ENCODE measurements around the gene GFOD1. TPM values are rescaled to one million over a fixed set of nuclear protein-coding genes. Genes with fewer than 3 reads are reported as not detected.
A peak's percentile ranks its signal among the peaks of the same experiment; 100 is the strongest.
"Not testable (repeated sequence)": the region's sequence is repeated elsewhere in the genome, so short reads cannot be mapped to it uniquely, and the experiment has no call there.

GFOD1 gene
- total RNA-seq, 4 donors from 2014 or later: 18.3 to 49.1 (median 29.0) TPM

DNA sequence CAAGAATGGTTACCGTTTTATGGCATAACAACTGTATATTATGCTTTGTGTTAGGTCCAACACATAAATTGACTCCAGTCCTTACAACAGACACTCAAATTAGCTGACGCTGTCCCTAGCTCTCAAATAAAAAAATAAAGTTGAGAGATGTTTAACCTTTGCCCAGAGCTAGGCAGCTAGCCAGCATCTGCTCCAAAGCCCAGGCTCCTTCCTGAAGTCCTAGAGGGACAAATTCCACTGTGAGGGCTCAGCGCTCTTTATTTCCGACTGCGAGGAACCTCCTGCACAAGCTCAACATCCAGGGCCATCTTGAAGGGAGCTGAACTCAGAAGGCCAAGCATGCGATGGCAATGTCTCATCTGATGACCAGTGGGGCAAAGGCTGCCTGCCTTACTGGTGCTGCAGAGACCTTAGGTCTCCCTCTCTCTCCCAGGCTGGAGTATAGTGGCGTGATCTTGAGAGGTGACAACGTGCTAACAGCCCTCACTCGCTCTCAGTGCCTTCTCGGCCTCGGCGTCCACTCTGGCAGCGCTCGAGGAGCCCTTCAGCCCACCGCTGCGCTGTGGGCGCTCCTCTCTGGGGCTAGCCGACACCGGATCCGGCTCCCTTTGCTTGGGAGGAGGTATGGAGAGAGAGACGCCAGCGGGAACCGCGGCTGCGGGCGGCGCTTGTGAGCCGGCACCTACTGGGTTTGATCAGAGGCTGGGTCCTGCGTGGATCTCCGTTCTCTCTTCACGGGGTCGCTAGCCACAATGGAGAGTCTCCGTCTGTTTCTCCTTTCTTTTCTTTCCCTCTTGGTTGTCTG, 24.7 kb upstream of the GFOD1 start:
- no peak for ATAC-seq
- WGBS, 2 donors (ENCODE audit: low coverage in 1 of 2): 44 to 64% methylated on average over 2 to 8 of the region's 33 CpGs
- TF ChIP-seq POLR2A (IDR thresholded peaks at IDR 0.05) (no peak), EP300 (IDR thresholded peaks at IDR 0.05) (no peak), POLR2AphosphoS5 (IDR thresholded peaks at IDR 0.05) (no peak)
- TF ChIP-seq, protein P1, sequence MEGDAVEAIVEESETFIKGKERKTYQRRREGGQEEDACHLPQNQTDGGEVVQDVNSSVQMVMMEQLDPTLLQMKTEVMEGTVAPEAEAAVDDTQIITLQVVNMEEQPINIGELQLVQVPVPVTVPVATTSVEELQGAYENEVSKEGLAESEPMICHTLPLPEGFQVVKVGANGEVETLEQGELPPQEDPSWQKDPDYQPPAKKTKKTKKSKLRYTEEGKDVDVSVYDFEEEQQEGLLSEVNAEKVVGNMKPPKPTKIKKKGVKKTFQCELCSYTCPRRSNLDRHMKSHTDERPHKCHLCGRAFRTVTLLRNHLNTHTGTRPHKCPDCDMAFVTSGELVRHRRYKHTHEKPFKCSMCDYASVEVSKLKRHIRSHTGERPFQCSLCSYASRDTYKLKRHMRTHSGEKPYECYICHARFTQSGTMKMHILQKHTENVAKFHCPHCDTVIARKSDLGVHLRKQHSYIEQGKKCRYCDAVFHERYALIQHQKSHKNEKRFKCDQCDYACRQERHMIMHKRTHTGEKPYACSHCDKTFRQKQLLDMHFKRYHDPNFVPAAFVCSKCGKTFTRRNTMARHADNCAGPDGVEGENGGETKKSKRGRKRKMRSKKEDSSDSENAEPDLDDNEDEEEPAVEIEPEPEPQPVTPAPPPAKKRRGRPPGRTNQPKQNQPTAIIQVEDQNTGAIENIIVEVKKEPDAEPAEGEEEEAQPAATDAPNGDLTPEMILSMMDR (IDR thresholded peaks at IDR 0.05): no peak

DNA sequence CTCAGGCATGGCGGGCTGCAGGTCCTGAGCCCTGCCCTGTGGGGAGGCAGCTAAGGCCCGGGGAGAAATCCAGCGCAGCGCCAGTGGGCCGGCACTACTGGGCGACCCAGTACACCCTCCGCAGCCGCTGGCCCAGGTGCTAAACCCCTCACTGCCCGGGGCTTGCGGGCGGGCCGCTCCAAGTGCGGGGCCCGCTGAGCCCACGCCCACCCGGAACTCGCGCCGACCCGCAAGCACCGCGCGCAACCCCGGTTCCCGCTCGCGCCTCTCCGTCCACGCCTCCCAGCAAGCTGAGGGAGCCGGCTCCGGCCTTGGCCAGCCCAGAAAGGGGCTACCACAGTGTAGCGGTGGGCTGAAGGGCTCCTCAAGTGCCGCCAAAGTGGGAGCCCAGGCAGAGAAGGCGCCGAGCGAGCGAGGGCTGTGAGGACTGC, 23.8 kb upstream of the GFOD1 start:
- not testable (repeated sequence) for H3K27ac ChIP-seq, H3K9me3 ChIP-seq, H3K4me3 ChIP-seq, ATAC-seq, H3K36me3 ChIP-seq, H3K27me3 ChIP-seq
- H3K4me1 ChIP-seq: peaks cover 0 to 27% (median 0%) of the 10 kb centered on the region in 3 donors
- WGBS, 2 donors (ENCODE audit: low coverage in 1 of 2): no CpG with 5 or more reads among the region's 37 CpGs

More for the DNA sequence above, 24.7 kb upstream of the GFOD1 start:
- Histone ChIP-seq H3K4me1 (peaks cover 0 to 27% (median 0%) of the 10 kb centered on the region in 3 donors), H3K4me3 (no peak overlapping the region), H3K27ac (no peak overlapping the region), H3K36me3 (no peaks in the 10 kb centered on the region), H3K27me3 (no peaks in the 10 kb centered on the region), H3K9me3 (no peaks in the 10 kb centered on the region)

DNA sequence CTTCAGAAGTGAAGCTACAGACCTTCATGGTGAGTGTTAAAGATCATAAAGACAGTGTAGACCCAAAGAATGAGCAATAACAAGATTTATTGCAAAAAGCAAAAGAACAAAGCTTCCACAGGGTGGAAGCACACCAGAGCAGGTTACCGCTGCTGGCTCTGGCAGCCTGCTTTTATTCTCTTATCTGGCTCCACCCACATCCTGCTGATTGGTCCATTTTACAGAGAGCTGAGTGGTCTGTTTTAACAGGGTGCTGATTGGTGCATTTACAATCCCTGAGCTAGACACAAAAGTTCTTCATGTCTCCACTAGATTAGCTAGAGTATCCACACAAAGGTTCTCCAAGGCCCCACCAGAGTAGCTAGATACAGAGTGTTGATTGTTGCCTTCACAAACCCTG, 23.0 kb upstream of the GFOD1 start:
- not testable (repeated sequence) for H3K27ac ChIP-seq, H3K9me3 ChIP-seq, ATAC-seq, H3K27me3 ChIP-seq, H3K4me3 ChIP-seq, H3K36me3 ChIP-seq
- 60% methylated on average over 1 of the region's 1 CpG; no CpG with 5 or more reads in 1 of the 2 donors for WGBS, 2 donors (ENCODE audit: low coverage in 1 of 2)
- peaks cover 0 to 27% (median 0%) of the 10 kb centered on the region in 3 donors for H3K4me1 ChIP-seq

DNA sequence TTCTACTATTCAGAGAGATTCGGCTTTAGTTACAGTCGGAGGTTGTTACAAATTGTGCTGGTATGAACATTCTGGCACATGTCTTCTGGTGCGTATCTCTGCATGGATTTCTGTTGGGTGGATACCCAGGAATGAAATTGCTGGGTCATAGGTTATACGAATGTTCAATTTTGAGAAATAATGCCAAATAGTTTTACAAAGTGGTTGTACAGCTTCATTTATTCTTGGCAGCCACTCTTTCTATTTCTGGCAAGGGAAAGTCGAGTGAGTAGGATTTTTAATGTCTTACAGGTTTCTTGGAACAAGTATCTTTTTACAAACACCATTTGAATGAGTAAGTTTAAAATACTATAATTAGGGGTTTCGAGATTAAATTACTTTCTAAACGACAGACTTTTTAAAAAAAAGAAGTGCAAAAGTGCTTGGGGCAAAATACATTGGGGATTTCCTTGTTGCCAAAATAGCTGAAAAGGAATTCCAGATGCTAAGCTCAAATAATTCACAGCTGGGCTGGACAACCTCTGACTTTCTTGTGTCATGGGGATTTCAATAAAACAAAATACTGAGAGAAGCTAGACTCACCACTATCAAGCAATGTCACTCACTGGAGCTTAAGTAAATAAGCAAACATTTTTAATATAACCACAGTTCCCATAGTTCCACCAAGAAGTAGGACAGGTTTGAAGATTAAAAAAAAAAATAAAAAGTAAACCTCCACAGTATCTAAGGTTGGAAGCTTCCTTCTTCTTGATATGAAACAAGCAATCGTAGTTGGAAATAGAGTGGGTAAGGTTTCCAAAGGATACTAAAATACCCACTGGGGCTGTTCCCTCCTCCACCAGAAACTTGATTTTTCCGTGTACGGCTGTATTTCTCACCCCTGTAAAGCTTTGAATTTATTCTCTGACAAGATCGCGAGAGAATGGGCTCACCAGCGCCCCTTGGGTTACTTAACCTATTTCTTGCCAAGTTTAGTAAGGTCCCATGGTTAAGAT, 21.6 kb upstream of the GFOD1 start:
- Histone ChIP-seq H3K36me3 (no peaks in the 10 kb centered on the region), H3K27ac (peak overlapping the region in 3 of 4 donors; percentile 30 to 50 (median 31)), H3K9me3 (no peaks in the 10 kb centered on the region), H3K4me1 (peaks cover 0 to 27% (median 0%) of the 10 kb centered on the region in 3 donors), H3K4me3 (no peak overlapping the region), H3K27me3 (no peaks in the 10 kb centered on the region)
- ATAC-seq: peak; percentile 60
- TF ChIP-seq POLR2AphosphoS5 (IDR thresholded peaks at IDR 0.05) (peak; percentile 65), EP300 (IDR thresholded peaks at IDR 0.05) (no peak)
- TF ChIP-seq, protein P1 (IDR thresholded peaks at IDR 0.05): no peak
- WGBS, 2 donors (ENCODE audit: low coverage in 1 of 2): 17 to 25% methylated on average over 13 of the region's 13 CpGs

DNA sequence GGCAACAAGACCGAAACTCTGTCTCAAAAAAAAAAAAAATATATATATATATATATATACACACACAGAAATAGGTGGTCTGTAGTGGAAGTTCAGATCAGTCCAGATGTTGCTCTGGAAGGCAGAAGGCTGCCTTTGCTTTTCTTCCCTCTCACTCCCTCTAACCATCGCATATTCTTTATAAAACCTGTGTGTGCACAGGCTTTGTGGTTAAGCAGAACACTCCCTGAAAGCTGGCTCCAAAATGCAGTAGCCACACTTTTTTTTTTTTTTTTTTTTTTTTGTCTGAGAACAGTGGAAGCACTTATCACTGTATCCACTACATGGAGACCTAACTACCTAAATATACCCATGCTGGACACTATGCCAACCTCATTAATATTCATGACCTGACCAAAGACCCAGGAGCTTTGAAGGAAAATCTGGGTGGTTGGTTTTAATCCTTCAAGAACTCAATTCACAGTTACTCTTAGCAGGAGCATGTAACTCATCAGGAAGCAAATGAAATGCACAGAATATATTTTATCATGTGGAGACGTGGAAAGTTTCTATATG, 20.0 kb upstream of the GFOD1 start:
- no peak for ATAC-seq
- Histone ChIP-seq H3K27me3 (no peaks in the 10 kb centered on the region), H3K4me1 (peaks cover 0 to 27% (median 0%) of the 10 kb centered on the region in 3 donors), H3K36me3 (no peaks in the 10 kb centered on the region), H3K9me3 (no peaks in the 10 kb centered on the region), H3K4me3 (no peak overlapping the region), H3K27ac (no peak overlapping the region)
- TF ChIP-seq POLR2A (IDR thresholded peaks at IDR 0.05) (no peak), POLR2AphosphoS5 (IDR thresholded peaks at IDR 0.05) (no peak), EP300 (IDR thresholded peaks at IDR 0.05) (no peak)
- TF ChIP-seq, protein P1 (IDR thresholded peaks at IDR 0.05): no peak
- 53 to 86% methylated on average over 3 of the region's 3 CpGs for WGBS, 2 donors (ENCODE audit: low coverage in 1 of 2)

Data from gastroesophageal sphincter (tissue), 4 donors.